ENCODE measurements around the gene CDH19.

DNA sequence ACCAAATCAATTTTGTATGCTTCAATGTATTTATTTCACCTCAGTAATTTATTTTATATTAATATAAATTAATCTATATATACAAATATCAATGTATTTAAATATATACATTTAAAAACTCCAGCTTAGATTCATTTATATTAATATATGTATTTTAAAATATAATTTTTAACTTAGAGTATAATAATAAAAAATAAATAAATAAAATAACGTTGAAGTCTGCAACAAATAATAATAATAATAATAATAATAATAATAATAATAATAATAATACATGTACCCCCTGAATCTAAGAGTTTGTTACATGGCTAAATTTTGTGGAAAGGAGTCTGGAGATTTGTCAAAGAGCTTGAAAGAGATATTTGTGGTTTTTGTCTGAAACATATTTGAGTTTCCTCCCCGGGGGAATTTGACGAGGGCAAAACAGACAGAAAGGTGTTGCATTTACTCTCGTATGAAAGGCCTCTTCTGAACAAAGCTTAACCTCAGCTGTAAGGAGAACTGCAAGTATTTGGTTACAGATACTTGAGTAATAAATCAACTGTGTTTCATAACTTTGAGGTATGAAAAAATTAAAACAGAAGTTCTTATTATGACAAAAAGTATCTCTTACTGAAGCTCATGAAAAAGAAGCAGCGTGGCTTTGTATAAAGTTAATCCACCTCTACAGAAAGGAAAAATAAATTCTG, 93.4 kb downstream of the CDH19 start:
- TF ChIP-seq CTCF (IDR thresholded peaks at IDR 0.05) (no peak), POLR2A (IDR thresholded peaks at IDR 0.05) (no peak)
